ENCODE data around the gene DPF3. TPM values are rescaled to one million over a fixed set of nuclear protein-coding genes. Genes with fewer than 3 reads are reported as not detected.

The DPF3 gene
- total and polyA plus RNA-seq, 2 of the 13 experiments (the other 11 are each of a cell fraction or from before 2014, with no cell fraction given) = 0.09 to 0.60 TPM

- H3K9me3 ChIP-seq (ENCODE audit: low read length) = no peaks in the 10 kb centered on the region
- POLR2A ChIA-PET = no interaction called here
- peaks cover 0 to 3% of the 10 kb centered on the region in 2 experiments; a peak in 2 of 5 replicates for H3K27me3 ChIP-seq (ENCODE audit: control insufficient read depth in 1 of 2, insufficient read depth in 2 of 2, low read length in 2 of 2)
- H3K27ac ChIP-seq (ENCODE audit: extremely low read length, insufficient read depth, low read length) = no peak overlapping the region
- CTCF ChIA-PET (ENCODE audit: low intra/inter-chr PET ratio, low total read pairs) = no interaction called here
- FAIRE-seq = no peak
- H3K36me3 ChIP-seq (replicated peaks in 1 of 2; ENCODE audit: control insufficient read depth in 1 of 2, insufficient read depth in 2 of 2, low read length in 2 of 2) = no peaks in the 10 kb centered on the region
- no peak overlapping the region for H2AFZ ChIP-seq (ENCODE audit: low read length)
- BruUV-seq (replicated peaks) = no TSS peak
- intact Hi-C loops (cut with micrococcal nuclease; ENCODE audit: unreplicated experiment) = no loop called here
- no peaks in the 10 kb centered on the region for H4K20me1 ChIP-seq (ENCODE audit: insufficient read depth, low read length)
- no peak for ATAC-seq
- no peak overlapping the region for H3K4me3 ChIP-seq (replicated peaks in 1 of 3; ENCODE audit: insufficient read depth in 1 of 3, low read depth in 2 of 3, low read length in 3 of 3)
- no peak for TF ChIP-seq ZNF768 (CRISPR knock-in tag; IDR thresholded peaks at IDR 0.05)
- H3K79me2 ChIP-seq (ENCODE audit: insufficient read depth, low read length) = no peaks in the 10 kb centered on the region
- no peak overlapping the region for H3K9ac ChIP-seq (ENCODE audit: insufficient read depth, low read depth, low read length)
- no peak overlapping the region for H3K4me2 ChIP-seq (ENCODE audit: low read depth, low read length)
- 10% methylated on average over 7 of the region's 7 CpGs for WGBS (ENCODE audit: low lambda C conversion rate)
- no peaks in the 10 kb centered on the region for H3K4me1 ChIP-seq (ENCODE audit: insufficient read depth, low read length)
- in situ Hi-C loops (cut with HindIII; ENCODE audit: extremely low pct_ligation_motif_present, low pct_unique_long_range_greater_than_20kb) = no loop called here
- DNase-seq (ENCODE audit: low spot score) = no peak
These were observed 275.5 kb downstream of the DPF3 start for GRCh38 chr14:72618424-72618823.

GRCh38 chr14:72617391-72618031 is 276.4 kb downstream of the DPF3 start:
- Histone ChIP-seq H3K36me3 (replicated peaks in 1 of 2; ENCODE audit: control insufficient read depth in 1 of 2, insufficient read depth in 2 of 2, low read length in 2 of 2) (no peaks in the 10 kb centered on the region), H3K4me1 (ENCODE audit: insufficient read depth, low read length) (no peaks in the 10 kb centered on the region), H4K20me1 (ENCODE audit: insufficient read depth, low read length) (no peaks in the 10 kb centered on the region), H3K4me3 (replicated peaks in 1 of 3; ENCODE audit: insufficient read depth in 1 of 3, low read depth in 2 of 3, low read length in 3 of 3) (no peak overlapping the region), H3K79me2 (ENCODE audit: insufficient read depth, low read length) (no peaks in the 10 kb centered on the region), H3K9me3 (ENCODE audit: low read length) (no peaks in the 10 kb centered on the region), H3K27ac (ENCODE audit: extremely low read length, insufficient read depth, low read length) (no peak overlapping the region), H3K27me3 (ENCODE audit: control insufficient read depth in 1 of 2, insufficient read depth in 2 of 2, low read length in 2 of 2) (peaks cover 0 to 3% of the 10 kb centered on the region in 2 experiments; a peak in 2 of 5 replicates), H3K4me2 (ENCODE audit: low read depth, low read length) (no peak overlapping the region), H2AFZ (ENCODE audit: low read length) (no peak overlapping the region), H3K9ac (ENCODE audit: insufficient read depth, low read depth, low read length) (no peak overlapping the region)
- in situ Hi-C loops (cut with HindIII; ENCODE audit: extremely low pct_ligation_motif_present, low pct_unique_long_range_greater_than_20kb) = no loop called here
- ATAC-seq (no peak), FAIRE-seq (no peak), DNase-seq (ENCODE audit: low spot score) (no peak)
- ChIA-PET CTCF (ENCODE audit: low intra/inter-chr PET ratio, low total read pairs) (no interaction called here), POLR2A (no interaction called here)
- TF ChIP-seq ZNF562 (CRISPR knock-in tag; IDR thresholded peaks at IDR 0.05; ENCODE audit: borderline replicate concordance) (no peak), FOXA1 (IDR thresholded peaks at IDR 0.05) (no peak), FOXA1 (CRISPR knock-in tag; IDR thresholded peaks at IDR 0.05) (no peak), MED13 (CRISPR knock-in tag; IDR thresholded peaks at IDR 0.05) (no peak), THAP11 (CRISPR knock-in tag; IDR thresholded peaks at IDR 0.05) (no peak), TBX2 (CRISPR knock-in tag; IDR thresholded peaks at IDR 0.05; ENCODE audit: borderline replicate concordance) (no peak), NFAT5 (CRISPR knock-in tag; IDR thresholded peaks at IDR 0.05) (no peak), RXRB (CRISPR knock-in tag; IDR thresholded peaks at IDR 0.05; ENCODE audit: borderline replicate concordance) (no peak)
- intact Hi-C loops (cut with micrococcal nuclease; ENCODE audit: unreplicated experiment) = no loop called here
- no TSS peak for BruUV-seq (replicated peaks)
- WGBS (ENCODE audit: low lambda C conversion rate) = 55% methylated on average over 8 of the region's 20 CpGs
